ENCODE measurements around the gene TRAPPC11.
"Not testable (repeated sequence)": the region's sequence is repeated elsewhere in the genome, so short reads cannot be mapped to it uniquely, and the experiment has no call there.

Gene TRAPPC11

DNA sequence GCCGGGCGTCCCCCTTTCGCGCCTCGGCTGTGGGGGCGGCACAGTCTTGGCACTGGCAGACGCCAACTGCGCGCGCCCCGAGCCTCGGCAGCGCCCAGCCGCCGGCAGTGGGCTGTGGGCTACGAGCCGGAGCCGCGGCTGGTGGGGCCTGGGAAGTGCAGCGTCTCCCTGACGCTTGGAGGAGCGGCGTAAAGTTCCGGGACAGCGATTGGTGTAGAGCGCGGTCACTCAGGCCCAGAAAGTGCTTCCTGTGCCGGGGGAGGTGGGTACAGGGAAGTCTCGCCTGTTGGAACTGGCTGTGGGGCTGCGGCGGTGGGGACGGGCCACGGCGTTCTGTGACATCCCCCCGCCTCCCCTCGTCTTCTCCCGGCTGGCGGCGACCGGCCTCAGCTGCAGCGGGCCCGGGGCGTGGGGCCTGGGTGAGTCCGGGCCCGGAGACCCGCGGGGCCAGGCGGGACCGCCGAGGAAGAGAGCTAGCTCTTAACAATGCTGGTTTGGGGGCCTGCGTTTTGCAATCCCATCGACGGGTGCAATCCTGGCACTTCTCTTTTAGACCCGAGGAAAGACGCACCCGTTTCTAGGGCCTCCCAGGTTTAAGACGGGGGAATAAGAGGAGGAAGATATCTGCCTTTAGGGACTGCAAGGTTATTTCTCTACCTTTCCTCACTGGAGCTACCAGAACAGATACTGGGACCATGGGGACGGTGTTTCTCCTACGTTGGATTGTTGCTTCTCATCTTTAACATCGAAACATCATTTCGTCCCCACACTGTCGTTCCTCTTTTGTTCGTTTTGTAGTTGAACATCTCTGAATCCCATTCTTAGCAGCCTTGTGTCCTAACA is at the start of gene TRAPPC11, which contains the start of gene RWDD4:
Gene TRAPPC11 (plus strand): TSS at position 265 of the 843 bp plus-strand sequence. CDS start 4,575 bp downstream, outside the sequence.
Gene RWDD4 (minus strand): TSS at position 157 of the 843 bp plus-strand sequence. CDS start 233 bp downstream, outside the sequence.
- peak; percentile 89 to 90 for DNase-seq (ENCODE audit: low read depth in 2 of 2)

DNA sequence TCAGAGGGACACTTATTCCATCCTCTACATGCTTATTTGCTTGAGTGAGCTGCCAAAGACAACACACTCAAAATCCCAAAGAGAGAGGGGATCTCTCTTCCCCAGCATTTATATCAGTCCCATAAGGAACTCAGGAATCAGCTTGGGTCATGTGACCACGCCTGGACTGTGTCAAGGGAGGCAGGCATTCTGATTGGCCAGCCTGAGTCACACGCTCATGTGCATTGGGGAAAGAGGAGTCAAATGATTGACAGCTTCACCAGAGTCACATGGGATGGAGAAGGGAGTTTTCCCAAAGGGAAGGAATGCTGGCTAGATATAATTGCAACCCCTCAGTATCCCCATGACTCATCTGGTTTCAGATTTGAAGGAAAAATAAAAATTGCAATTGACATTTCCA is 49.1 kb upstream of the TRAPPC11 start:
- no peak for DNase-seq (ENCODE audit: low read depth in 2 of 2)

DNA sequence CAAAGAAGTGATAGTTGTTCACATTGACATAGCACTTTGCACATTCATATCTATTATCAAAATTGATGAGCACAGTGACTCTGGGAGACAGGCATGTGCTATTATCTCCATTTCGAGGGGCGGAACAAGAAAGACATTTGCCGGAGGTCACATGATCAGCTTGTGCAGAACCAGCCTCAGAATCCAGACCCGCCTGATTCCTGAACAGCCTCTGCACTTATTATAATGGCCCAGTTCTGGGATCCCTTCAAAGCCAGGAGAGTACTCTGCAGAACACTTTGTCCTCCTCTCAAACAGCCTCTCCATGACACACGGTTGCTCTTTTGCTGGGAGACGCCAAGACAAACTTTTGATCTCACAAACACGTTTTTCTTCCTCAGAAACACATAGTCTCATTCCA is 48.5 kb upstream of the TRAPPC11 start:
- DNase-seq (ENCODE audit: low read depth in 2 of 2) = no peak

DNA sequence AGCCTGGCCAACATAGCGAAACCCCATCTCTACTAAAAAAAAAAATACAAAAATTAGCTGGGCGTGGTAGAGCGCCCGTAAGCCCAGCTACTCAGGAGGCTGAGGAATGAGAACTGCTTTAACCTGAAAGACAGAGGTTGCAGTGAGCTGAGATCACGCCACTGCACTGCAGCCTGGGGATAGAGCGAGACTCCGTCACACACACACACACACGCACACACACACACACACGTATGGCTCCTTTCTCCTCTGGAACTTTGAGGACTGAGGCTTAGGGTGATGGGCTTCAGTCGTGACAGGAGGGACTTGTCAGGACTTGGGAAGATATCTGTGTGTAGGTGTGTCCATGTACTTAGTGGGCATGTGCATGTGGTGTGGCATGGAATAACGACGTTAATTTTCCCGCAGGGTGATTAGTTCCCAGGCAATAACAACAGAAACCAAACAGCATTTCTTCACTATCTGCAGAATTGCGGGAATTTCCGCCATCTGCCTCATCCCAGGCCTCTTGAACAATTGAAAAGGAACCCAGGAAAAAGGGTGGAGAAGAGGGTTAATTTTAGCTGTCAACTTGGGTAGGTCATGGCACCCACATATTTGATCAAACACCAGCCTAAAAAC is 47.8 kb upstream of the TRAPPC11 start:
- no peak for DNase-seq (ENCODE audit: low read depth in 2 of 2)

DNA sequence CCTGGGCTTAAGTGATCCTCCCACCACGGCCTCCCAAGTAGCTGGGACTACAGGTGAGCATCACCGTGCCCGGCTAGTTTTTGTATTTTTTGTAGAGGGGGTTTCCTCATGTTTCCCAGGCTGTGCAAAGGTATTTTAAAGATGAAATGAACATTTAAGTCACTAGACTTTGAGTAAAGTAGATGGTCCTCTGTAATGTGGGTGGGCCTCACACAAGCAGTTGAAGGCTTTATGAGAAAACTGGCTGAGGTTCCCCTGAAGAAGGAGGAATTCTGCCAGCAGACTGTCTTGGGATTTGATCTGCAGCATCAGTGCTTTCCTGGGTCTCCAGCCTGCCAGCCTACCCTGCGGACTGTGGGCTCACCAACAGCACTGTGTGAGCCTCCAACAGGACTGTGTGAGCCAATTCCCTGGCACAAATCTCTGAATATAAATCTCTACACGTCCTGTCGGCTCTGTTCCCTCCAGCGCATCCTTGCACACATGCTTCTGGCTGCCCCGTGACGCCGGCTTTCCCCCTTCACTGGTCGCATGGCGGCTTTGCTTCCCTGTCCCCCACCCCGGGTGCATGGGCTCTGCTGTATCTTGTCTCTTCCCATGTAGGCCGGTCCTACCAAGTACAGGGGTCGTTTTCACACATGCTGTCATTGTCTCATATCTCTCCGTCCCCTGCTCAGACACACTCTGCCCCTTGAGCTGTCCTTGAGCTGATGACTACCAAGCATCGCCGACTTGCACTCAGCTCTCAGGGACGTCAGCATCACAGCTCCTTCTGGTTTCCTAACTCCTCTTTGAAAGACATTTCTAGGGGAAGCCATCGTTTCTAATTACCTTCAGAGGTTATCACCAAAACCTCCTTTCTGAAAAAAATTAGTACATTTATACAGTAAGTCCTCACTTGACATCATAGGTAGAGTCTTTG is 46.5 kb upstream of the TRAPPC11 start:
- no peak for DNase-seq (ENCODE audit: low read depth in 2 of 2)

DNA sequence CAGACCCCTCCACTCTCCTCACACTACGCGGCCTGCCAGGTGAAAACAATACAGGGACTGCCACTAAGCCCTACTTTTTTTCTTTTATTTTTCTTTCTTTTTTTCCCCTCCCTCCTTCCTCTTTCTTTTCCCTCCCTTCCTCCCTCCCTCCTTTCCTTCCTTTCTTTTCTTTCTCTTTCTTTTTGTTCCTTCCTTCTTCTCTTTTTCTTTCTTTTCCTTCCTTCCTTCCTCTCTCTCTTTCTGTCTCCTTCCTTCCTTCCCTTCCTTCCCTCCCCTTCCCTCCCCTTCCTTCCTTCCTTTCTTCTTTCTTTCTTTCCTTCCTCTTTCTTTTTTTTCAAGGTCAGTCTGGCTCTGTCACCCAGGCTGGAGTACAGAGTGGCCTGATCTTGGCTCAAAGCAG is 42.0 kb upstream of the TRAPPC11 start:
- DNase-seq (ENCODE audit: low read depth in 2 of 2) = no peak

DNA sequence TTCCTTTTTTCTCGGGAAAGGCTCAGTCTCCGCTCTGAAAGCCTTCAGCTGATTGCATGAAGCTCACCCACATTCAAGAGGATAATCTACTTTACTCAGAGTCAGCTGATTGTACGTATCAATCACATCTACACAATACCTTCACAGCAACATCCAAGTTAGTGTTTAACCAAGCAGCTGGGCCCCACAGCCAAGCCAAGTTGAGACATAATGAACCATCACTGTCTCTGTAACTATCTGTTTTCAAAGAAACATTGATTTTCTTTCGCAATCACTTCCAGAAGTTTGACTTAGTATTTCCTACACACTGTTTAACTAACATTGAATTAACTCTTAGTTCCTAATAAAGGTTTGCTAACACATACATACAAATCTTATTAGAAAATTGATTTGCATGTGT is 40.4 kb upstream of the TRAPPC11 start:
- DNase-seq (ENCODE audit: low read depth in 2 of 2) = no peak

DNA sequence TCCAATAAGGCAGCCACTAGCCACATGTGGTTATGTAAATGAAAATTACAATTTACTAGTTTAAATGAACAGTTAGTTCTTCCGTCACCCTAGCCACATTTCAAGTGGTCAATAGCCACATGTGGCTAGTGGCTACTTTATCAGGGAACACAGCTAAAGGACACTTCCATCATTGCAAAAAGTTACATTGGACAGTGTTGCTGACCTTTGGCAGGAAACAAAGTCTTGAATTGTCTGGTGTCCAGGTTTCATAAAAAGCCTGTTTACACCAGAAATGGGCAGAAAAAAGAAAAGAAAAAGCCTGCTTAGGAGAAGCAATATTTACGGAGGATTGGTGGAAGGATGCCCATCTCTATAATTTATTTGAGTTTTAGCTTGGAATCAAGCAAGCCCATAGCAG is 38.7 kb upstream of the TRAPPC11 start:
- no peak for DNase-seq (ENCODE audit: low read depth in 2 of 2)

DNA sequence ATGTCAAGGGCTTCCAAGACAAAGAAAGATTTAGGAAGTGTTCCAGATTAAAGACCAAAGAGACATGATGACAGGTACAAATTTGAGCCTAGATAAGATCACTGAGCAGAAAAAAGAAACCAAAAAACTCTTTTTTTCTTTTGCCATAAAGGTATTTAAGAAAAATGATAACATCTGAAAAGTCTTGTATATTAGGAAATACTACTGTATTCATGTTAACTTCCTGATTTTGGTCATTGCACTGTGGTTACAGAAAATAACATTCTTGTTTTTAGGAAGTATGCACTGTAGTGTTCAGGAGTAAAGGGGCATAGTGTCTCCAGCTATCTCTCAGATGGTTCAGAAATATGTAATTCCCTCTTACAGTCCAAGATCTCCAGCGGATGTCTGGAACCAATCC is 37.2 kb upstream of the TRAPPC11 start:
- DNase-seq (ENCODE audit: low read depth in 2 of 2) = no peak

DNA sequence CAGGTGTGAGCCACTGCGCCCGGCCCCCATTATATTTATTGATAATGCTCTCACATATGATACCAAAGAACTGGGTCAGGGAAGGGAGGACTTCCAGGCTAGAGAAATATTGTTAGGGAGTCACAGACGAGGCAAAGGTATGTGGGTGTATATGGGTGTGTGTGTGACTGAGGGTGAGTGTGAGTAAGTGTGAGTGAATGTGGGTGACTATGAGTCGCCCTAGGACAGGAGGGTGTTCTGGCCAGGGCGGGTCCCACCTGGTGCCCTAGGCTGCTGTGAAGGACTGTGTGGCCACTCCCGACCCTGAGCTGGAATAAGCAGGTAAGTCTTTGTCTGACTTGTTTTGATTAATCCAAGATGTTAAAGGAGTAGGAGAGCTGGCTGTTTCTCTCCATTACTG is 34.5 kb upstream of the TRAPPC11 start:
- DNase-seq (ENCODE audit: low read depth in 2 of 2) = no peak

DNA sequence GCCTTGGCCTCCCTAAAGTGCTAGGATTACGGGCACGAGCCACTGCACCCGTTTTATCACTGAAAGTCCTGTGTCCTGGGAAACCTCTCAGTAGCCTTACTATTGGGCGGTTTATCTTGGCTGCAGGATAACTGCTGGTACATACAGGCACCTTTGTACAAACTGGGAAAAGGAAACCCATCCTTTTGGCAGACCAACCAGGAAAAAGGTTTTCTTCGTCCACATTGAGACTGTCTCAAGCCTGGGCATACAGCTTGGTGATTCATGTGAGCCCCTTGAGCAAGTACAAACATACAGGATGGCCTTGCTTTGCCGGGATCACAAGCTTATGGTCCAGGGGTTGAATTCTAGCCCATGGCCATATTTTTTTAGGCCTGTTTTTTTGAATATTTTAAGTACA is 32.9 kb upstream of the TRAPPC11 start:
- no peak for DNase-seq (ENCODE audit: low read depth in 2 of 2)

DNA sequence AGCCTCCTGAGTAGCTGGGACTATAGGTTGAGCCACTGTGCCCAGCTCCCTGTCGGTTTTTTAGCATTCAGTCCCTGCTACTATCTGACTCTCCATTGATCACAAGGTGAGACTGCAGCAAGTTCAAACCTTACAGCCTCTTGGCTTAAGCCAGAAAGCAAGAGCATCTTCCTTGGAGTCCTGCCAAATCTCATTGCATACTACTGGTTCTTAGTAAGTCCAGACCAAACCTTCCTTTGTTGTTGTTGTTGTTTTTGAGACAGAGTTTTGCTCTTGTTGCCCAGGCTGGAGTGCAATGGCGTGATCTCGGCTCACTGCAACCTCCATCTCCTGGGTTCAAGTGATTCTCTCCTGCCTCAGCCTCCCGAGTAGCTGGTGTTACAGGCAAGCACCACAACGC is 31.8 kb upstream of the TRAPPC11 start:
- not testable (repeated sequence) for DNase-seq (ENCODE audit: low read depth in 2 of 2)

DNA sequence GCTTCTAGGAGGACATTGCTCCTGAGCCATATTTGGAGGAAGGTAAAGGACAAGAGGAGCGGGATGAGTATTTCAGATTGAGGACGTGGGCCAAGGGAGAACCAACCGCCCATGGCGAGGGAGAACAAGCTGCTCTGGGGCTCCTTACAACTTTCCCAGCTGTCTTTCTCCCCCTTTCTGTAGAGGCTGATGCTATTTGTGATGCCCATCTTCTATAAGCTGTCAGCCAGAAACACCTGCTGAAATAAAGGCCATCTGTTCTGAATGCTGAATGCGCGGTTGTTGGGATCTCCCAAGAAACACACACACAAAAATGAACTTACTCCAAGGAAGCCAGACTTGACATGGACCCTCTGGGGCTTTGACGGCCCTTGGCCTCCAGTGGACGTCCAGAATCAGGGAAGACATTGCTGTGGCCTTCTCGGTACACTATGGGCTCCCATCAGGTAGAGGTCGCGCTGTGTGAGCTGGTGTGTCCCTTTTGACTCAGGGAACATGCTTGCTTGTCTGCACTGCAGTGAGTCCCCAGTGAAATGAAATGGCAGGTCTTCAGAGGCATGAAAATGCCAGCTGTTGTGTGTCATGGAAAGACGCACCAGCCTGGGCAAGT is 31.0 kb upstream of the TRAPPC11 start:
- DNase-seq (ENCODE audit: low read depth in 2 of 2) = no peak

DNA sequence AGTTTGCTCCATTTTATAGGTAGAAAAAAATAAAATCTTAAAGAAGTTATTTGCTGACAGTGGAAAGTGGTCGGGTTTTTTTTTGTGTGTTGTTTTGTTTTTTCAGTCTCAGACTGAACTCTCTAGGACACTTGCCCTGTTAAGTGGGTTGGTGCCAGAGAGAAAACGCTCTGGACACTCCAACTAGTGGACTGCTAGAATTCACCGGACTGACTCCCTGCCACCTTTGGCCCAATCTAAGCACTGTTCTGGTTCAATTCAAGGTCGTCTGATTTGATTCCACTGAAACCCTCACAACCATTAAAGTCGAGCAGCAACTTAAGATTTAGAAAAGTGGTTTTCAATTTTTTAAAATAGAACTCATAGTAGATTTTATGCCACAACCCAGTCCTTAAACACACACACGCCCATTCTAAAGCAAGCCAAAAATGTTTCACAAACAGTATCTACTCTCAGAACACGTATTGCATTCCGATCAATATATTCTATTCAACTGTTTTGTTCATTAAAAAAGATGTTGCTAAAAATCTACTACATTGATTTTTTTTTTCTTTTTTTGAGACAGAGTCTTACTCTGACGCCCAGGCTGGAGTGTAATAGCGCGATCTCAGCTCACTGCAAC is 27.4 kb upstream of the TRAPPC11 start:
- DNase-seq (ENCODE audit: low read depth in 2 of 2) = no peak

DNA sequence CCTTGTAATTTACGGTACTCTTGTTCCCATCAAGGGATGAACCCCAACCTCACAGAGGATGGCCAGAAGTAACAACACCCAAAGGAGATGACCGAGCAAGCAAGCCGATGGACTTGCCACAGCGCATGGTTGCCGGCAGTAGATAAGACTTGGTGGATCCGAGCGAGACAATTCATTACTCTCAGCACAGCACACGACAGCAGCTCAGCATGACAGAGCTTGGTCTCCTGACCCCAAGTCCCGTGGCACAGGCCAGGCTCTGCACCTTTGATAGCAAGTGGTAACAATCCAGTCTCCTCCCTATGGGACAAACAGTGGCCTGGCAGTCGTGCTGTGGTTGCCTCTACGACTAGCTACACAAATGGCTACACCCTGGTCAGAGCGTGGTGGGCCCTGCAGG is 26.4 kb upstream of the TRAPPC11 start:
- DNase-seq (ENCODE audit: low read depth in 2 of 2) = no peak

DNA sequence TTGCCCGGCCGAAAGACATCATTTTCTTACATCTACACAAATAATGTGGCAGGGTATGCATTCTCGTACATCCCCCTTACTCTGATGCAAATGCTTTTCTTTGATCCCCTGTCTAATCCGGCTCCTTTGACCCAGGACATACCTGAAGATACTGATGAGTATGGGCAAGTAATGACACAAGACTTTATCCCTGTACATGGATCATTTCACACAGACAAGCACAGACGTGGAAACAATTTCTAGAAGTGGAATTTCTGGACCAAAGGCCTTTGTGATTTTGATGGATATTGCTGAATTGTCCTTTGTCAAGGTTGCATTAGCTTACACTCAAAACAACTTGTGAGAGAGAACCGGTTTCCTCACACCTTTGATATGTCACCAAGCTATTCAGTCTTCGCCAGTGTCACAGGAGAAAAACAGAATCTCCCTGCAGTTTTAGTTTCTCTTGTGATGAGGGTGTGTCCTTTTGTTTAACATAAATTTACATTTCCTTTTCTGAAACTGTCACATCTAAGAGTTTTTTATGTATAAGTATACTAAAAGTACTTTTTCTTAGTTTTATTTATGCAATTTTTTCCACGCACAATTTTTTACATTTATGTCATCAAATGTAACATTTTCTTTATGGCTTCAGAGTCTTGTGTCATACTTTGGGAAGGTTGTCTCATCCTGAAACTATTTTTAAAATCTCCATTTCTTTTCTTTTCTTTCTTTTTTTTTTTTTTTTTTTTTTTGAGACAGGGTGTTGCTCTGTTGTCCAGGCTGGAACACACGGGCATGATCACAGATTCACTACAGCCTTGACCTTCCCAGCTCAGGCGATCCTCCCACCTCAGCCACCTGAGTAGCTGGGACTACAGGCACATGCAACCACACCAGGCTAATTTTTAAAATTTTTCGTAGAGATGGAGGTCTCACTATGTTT is 25.4 kb upstream of the TRAPPC11 start:
- DNase-seq (ENCODE audit: low read depth in 2 of 2) = no peak

DNA sequence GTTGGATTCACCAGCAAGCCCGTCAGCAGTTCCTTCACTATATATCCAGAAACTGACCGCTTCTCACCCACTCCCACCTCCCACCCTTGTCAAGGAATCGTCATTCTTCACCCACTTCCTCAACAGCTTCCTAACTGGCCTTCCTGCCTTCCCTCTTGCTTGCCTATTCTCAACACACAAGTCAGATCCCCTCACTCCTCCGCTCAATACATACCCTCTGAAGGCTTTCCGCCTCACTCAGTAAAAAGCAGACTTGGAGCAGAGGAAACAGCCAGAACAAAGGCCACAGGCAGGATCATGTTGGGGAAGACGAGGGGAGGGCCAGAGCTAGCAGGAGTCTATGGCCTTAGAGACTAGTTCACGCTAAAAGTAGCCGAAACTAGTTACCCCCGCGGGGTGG is 23.8 kb upstream of the TRAPPC11 start:
- no peak for DNase-seq (ENCODE audit: low read depth in 2 of 2)

DNA sequence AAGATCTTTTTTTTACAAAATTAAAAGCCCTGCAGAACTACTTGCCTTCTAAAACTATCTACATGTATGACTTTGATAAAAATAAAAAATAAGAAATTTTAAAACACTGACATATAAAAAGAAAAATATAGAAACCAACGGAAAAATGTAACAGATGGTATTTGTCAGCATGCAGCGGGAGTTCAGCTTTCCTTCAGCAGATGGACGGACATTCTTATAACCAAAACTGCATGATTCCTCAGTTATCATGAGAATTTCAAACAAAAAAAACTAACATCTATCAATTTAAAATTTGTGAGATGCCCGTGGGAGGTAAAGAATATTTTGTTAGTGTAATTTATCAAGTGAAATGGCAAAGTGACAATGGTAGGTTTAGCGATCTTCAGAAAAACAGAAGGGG is 23.4 kb upstream of the TRAPPC11 start:
- DNase-seq (ENCODE audit: low read depth in 2 of 2) = no peak

DNA sequence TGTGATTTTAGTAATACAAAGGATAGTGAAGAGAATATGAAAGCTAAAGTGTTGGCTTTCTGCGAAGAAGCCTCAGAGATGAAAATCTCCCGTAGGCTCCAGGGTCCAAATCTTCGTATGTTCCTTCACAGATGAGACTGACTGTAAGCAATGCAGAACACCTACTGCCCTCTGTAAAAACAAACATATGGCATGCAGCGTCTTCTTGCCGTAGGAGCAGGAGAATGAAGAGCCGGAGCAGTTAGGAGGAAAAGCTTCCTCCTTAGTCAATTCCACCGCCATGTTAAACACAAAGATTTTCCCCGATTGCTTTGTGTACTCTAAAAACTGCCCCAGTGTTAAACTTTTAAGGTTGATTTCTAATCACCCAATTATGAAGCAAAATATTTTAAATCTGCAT is 22.6 kb upstream of the TRAPPC11 start:
- DNase-seq (ENCODE audit: low read depth in 2 of 2) = no peak

DNA sequence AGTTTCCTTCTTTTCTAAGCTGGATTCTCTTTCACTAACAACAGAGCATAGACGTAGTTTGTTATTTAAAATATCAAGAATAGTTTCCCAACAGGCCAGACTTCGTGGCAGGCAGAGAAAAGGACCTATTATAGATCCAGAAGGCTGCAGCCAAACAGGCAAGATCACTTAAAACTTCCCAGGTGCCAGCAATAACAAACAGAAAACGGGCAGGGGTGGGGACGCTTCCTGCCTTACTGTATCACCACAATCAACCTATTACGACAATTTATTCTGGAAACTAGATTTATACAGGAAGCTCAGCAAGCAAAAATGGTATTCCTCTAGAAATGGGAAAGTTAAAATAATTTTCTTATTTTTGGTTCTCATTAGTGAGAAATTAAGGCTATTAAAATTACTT is 22.2 kb upstream of the TRAPPC11 start:
- no peak for DNase-seq (ENCODE audit: low read depth in 2 of 2)

Data from activated CD8-positive, alpha-beta memory T cell treated with anti-CD3 and anti-CD28 coated beads for 4 hours (primary cell).